ENCODE data around the gene SLC2A10.

SLC2A10 gene

DNA sequence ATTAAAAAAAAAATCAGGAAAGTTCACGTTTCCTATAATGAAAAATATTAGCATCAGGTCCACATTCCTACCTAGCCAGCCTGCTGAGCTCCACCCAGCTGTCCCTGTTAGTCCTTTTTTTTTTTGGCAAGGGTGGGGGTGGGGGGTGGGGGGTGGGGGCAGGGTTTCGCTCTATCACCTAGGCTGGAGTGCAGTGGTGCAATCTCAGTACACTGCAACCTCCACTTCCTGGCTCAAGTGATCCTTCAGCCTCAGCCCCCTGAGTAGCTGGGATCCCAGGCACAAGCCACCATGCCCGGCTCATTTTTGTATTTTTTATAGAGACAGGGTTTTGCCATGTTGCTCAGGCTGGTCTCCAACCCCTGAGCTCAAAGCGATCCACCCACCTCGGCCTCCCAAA is 7.5 kb upstream of the SLC2A10 start:
- no peak for DNase-seq (ENCODE audit: extremely low spot score)
- CTCF ChIA-PET, result interaction anchor here (0.6 kb wide), 1 partner anchor 139 kb away, joined by 6 read pairs; no protein-coding TSS in a partner anchor
- POLR2A ChIA-PET, result interaction anchor here (1.3 to 1.6 kb wide), 2 partner anchors 12 to 13 kb away, joined by 3 to 4 read pairs; partner anchors contain the start of gene TP53RK
- TF ChIP-seq CTBP1 (IDR thresholded peaks at IDR 0.05; ENCODE audit: borderline replicate concordance), result no peak
- TF ChIP-seq FOXA1 (IDR thresholded peaks at IDR 0.05), result no peak
- TF ChIP-seq FOXK2 (IDR thresholded peaks at IDR 0.05), result no peak
- TF ChIP-seq, protein P1, sequence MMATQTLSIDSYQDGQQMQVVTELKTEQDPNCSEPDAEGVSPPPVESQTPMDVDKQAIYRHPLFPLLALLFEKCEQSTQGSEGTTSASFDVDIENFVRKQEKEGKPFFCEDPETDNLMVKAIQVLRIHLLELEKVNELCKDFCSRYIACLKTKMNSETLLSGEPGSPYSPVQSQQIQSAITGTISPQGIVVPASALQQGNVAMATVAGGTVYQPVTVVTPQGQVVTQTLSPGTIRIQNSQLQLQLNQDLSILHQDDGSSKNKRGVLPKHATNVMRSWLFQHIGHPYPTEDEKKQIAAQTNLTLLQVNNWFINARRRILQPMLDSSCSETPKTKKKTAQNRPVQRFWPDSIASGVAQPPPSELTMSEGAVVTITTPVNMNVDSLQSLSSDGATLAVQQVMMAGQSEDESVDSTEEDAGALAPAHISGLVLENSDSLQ (IDR thresholded peaks at IDR 0.05), result no peak
- no peak for TF ChIP-seq ZNF384 (IDR thresholded peaks at IDR 0.05)
- TF ChIP-seq ELF4 (IDR thresholded peaks at IDR 0.05), result no peak
- TF ChIP-seq L3MBTL2 (conservative IDR thresholded peaks at IDR 0.05), result no peak
- TF ChIP-seq FOXM1 (IDR thresholded peaks at IDR 0.05; ENCODE audit: borderline replicate concordance), result no peak
- TF ChIP-seq LEF1 (IDR thresholded peaks at IDR 0.05; ENCODE audit: borderline replicate concordance), result no peak
- TF ChIP-seq BHLHE40 (IDR thresholded peaks at IDR 0.05; ENCODE audit: borderline replicate concordance), result no peak
- TF ChIP-seq SUZ12 (IDR thresholded peaks at IDR 0.05), result no peak
- TF ChIP-seq ARNT (IDR thresholded peaks at IDR 0.05), result no peak
- no peak for TF ChIP-seq NFRKB (IDR thresholded peaks at IDR 0.05)
- TF ChIP-seq HDGF (IDR thresholded peaks at IDR 0.05; ENCODE audit: borderline replicate concordance), result no peak

DNA sequence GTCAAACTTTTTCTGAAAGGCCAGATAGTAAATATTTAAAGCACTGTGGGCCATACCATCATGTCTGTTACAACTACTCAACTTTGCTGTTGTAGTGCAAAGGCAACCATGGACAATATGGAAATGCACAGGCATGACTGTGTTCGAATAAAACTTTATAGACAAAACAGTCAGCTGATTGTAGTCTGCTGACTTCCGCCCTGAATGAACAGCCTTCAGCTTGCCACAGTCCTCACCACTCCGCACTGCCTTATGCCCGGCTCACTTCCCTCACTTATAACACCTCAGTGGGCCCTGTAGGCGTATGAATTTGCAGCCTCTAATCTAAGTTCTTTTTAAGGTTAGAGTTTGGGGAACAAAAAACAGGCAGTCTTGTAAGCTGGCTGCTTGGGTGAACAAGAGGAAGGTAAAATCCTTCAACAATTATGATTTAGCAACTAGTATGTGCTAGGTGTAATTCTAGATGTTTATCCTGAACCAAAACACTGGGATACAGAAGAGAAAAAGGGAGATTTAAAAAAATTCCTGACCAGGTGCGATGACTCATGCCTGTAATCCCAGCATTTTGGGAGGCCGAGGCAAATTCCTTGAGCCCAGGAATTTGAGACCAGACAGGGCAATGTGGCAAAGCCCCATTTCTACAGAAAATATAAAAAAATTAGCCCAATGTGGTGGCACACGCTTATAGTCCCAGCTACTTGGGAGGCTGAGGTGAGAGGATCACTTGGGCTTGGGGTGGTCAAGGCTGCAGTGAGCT is 6.8 kb upstream of the SLC2A10 start:
- no peak for TF ChIP-seq NFRKB (IDR thresholded peaks at IDR 0.05)
- TF ChIP-seq LEF1 (IDR thresholded peaks at IDR 0.05; ENCODE audit: borderline replicate concordance), result no peak
- ChIA-PET CTCF (interaction anchor here (0.6 to 0.8 kb wide), 2 partner anchors 8 to 140 kb away, joined by 3 to 6 read pairs; no protein-coding TSS in a partner anchor), POLR2A (interaction anchor here (1.3 kb wide), 1 partner anchor 13 kb away, joined by 3 read pairs; the partner anchor contains the start of gene TP53RK)
- no peak for DNase-seq (ENCODE audit: extremely low spot score)

DNA sequence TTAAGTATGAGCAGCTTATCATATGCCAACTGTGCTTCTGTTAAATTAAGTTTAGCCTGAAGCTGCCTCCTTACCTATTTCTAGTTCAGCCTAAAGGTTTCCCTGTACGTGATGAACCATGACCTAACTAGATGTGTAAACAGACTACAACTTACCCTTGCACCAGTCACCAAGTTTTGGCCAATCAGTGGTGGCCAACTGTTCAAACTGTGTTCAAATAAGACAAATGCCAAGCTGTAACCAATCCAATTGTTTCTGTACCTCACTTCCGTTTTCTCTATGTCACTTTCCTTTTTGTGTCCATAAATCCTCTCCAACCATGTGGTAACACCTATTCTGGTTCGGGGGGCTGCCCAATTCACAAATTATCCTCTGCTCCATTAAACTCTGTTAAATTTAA is 6.0 kb upstream of the SLC2A10 start:
- no peak for TF ChIP-seq LEF1 (IDR thresholded peaks at IDR 0.05; ENCODE audit: borderline replicate concordance)
- TF ChIP-seq SUZ12 (IDR thresholded peaks at IDR 0.05), result no peak
- TF ChIP-seq SP1 (IDR thresholded peaks at IDR 0.05), result no peak
- no peak for TF ChIP-seq CTBP1 (IDR thresholded peaks at IDR 0.05; ENCODE audit: borderline replicate concordance)
- TF ChIP-seq BHLHE40 (IDR thresholded peaks at IDR 0.05; ENCODE audit: borderline replicate concordance), result no peak
- no peak for TF ChIP-seq ARNT (IDR thresholded peaks at IDR 0.05)
- no peak for TF ChIP-seq ELF4 (IDR thresholded peaks at IDR 0.05)
- TF ChIP-seq NFRKB (IDR thresholded peaks at IDR 0.05), result no peak
- no peak for TF ChIP-seq FOXK2 (IDR thresholded peaks at IDR 0.05)
- TF ChIP-seq HDGF (IDR thresholded peaks at IDR 0.05; ENCODE audit: borderline replicate concordance), result no peak
- TF ChIP-seq FOXA1 (IDR thresholded peaks at IDR 0.05), result no peak
- TF ChIP-seq, protein P1 (IDR thresholded peaks at IDR 0.05), result no peak
- TF ChIP-seq FOXM1 (IDR thresholded peaks at IDR 0.05; ENCODE audit: borderline replicate concordance), result no peak
- ChIA-PET CTCF (interaction anchor here (0.6 to 0.8 kb wide), 2 partner anchors 8 to 21 kb away, joined by 3 read pairs; no protein-coding TSS in a partner anchor), POLR2A (no interaction called here)
- no peak for DNase-seq (ENCODE audit: extremely low spot score)

DNA sequence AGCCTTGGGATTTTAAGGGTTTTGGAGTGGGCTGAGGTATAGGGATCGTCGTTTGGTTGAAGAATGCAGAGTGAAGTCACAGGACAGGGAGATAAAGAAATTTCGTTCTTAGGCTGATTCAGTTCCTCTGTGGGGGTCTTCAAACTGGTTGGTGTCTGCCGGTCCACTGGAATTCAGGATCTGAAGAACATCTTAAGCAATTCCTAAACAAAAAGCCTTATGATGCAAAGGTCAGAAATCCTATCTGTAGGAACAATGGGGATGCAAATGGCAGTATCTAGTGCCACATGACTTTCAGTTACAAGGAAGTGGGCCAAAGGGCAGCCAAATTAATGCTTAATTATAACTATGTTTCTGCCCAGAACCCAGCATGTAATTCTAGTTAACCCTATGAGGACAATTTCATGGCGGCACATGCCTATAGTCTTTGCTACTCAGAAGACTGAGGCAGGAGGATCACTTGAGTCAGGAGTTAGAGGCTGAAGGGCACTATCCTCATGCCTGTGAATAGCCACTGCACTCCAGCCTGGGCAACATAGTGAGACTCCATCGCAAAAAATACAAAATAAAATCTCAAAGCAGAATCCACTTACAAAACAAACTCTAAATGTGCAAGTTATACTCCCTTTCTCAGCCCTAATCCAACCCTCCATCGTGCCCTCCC is 4.6 kb upstream of the SLC2A10 start:
- no peak for DNase-seq (ENCODE audit: extremely low spot score)
- no peak for TF ChIP-seq NFRKB (IDR thresholded peaks at IDR 0.05)
- TF ChIP-seq, protein P1 (IDR thresholded peaks at IDR 0.05), result no peak
- TF ChIP-seq FOXK2 (IDR thresholded peaks at IDR 0.05), result no peak
- TF ChIP-seq LEF1 (IDR thresholded peaks at IDR 0.05; ENCODE audit: borderline replicate concordance), result no peak
- no peak for TF ChIP-seq TARDBP (IDR thresholded peaks at IDR 0.05)
- TF ChIP-seq SP1 (IDR thresholded peaks at IDR 0.05), result no peak
- POLR2A ChIA-PET, result no interaction called here
- CTCF ChIA-PET, result no interaction called here

DNA sequence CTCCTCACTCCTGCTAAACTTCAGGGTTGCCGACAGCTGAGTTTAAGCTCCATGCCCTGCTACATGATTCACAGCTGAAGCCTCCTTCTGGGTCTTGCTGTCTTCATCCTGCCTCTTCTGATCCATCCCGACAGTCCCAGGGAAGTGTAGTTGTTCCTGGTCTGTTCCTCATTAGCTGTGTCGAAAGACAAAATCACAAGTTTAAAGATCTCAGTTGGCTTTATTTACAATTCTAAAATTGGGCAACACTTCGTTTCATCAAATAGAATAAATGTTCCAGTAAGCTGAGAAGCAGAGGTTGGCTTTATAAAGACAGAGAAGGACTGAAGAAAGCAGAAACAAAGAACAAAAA is 4.1 kb upstream of the SLC2A10 start:
- POLR2A ChIA-PET, result no interaction called here

DNA sequence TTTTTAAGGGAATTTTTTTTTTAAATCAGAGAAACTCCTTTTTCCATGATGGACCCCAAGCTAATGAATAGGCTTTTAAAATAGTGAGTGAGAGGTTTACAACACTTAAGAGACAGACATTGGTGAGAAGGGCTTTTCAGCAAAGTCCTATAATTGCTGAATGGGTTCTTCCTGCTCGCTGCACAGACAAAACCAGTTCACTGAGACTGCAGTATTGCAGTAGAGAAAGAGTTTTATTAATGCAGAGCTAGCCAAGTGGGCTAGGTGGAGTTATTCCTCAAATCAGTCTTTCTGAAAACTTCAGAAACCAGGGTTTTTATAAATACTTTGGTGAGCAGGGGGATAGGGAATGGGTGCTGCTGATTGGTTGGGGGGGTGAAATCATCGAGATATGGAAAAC is 3.2 kb upstream of the SLC2A10 start:
- no peak for DNase-seq (ENCODE audit: extremely low spot score)
- TF ChIP-seq BHLHE40 (IDR thresholded peaks at IDR 0.05; ENCODE audit: borderline replicate concordance), result no peak
- no peak for TF ChIP-seq ARNT (IDR thresholded peaks at IDR 0.05)
- ChIA-PET POLR2A (no interaction called here), CTCF (interaction anchor here (0.8 kb wide), 1 partner anchor 29 kb away, joined by 4 read pairs; no protein-coding TSS in a partner anchor)

More for the DNA sequence above, 4.1 kb upstream of the SLC2A10 start:
- CTCF ChIA-PET, result interaction anchor here (0.8 kb wide), 1 partner anchor 30 kb away, joined by 4 read pairs; no protein-coding TSS in a partner anchor
- DNase-seq (ENCODE audit: extremely low spot score), result no peak
- TF ChIP-seq TARDBP (IDR thresholded peaks at IDR 0.05), result no peak
- no peak for TF ChIP-seq FOXK2 (IDR thresholded peaks at IDR 0.05)
- TF ChIP-seq SUZ12 (IDR thresholded peaks at IDR 0.05), result no peak
- TF ChIP-seq L3MBTL2 (conservative IDR thresholded peaks at IDR 0.05), result no peak
- TF ChIP-seq FOXA1 (IDR thresholded peaks at IDR 0.05), result no peak
- no peak for TF ChIP-seq CTBP1 (IDR thresholded peaks at IDR 0.05; ENCODE audit: borderline replicate concordance)
- no peak for TF ChIP-seq NFRKB (IDR thresholded peaks at IDR 0.05)
- no peak for TF ChIP-seq ELF4 (IDR thresholded peaks at IDR 0.05)
- TF ChIP-seq HDGF (IDR thresholded peaks at IDR 0.05; ENCODE audit: borderline replicate concordance), result no peak
- no peak for TF ChIP-seq LEF1 (IDR thresholded peaks at IDR 0.05; ENCODE audit: borderline replicate concordance)
- no peak for TF ChIP-seq ZNF384 (IDR thresholded peaks at IDR 0.05)
- TF ChIP-seq BHLHE40 (IDR thresholded peaks at IDR 0.05; ENCODE audit: borderline replicate concordance), result no peak

All from HEK293T (cell line).